HCT116 (cell line): ENCODE measurements around the gene HDDC3. TPM values are rescaled to one million over a fixed set of nuclear protein-coding genes. Genes with fewer than 3 reads are reported as not detected.

Experiments used
- ATAC-seq: fragments of 200-7000 bp; cut with Tn5 transposase; 2 replicates; pipeline ENCODE4 v1.9.1; 2020; ENCODE audit warnings: mild to moderate bottlenecking, moderate library complexity
- BruUV-seq: library from RNA; stranded (reverse); fragments of 400-500 nt; replicated peaks from 2 replicates; lab custom pipeline; 2021; lab: Mats Ljungman, UMichigan
- CTCF ChIA-PET: fragments of 300-600 bp; sonication (Branson Sonifier 250); formaldehyde crosslinking; loops from one replicate; lab custom pipeline; 2021; ENCODE audit warnings: antibody characterized with exemption; lab: Charles Lee
- POLR2A ChIA-PET: fragments of 300-600, 350-600 bp; sonication (Branson Sonifier 250); formaldehyde crosslinking; loops from one replicate; lab custom pipeline; 2021; ENCODE audit warnings: antibody characterized with exemption; lab: Charles Lee
- RAD21 ChIA-PET, 2 experiments: fragments of 300-600 bp; sonication (Branson Sonifier 250); formaldehyde crosslinking; loops; one replicate each; lab custom pipeline; 2023; ENCODE audit warnings: low total read pairs in 2 of 2; ENCODE audit not compliant: uncharacterized antibody in 2 of 2, unreplicated experiment in 2 of 2, low non-redundant PET in 1 of 2; lab: Charles Lee
- DNase-seq: peaks from one replicate; pipeline ENCODE4 v3.0.0-alpha.2; 2010; ENCODE audit warnings: low read depth, low spot score
- H2AFZ ChIP-seq: fragments of 200-600 bp; shearing (Covaris generic), sonication (generic); 2 replicates; pipeline ENCODE4 v1.6.1; 2017; ENCODE audit warnings: low read depth, mixed run types, mixed read lengths, antibody characterized with exemption, low read length; ENCODE audit not compliant: poor library complexity, severe bottlenecking
- H3K27ac ChIP-seq: 2 replicates; pipeline ENCODE4 v1.5.1; 2012; ENCODE audit warnings: low read depth, low read length
- H3K27me3 ChIP-seq: fragments of 200-600 bp; sonication (generic); 2 replicates; pipeline ENCODE4 v1.6.1; 2016; ENCODE audit warnings: mixed run types, low read length, mixed read lengths; ENCODE audit not compliant: insufficient read depth
- H3K36me3 ChIP-seq, 2 experiments: fragments of 200-500 bp in 1 of 2; fragments of 200-600 bp in 1 of 2; sonication (Bioruptor generic) in 1 of 2; sonication (generic) in 1 of 2; 2 replicates each; pipeline versions ENCODE4 v1.5.1 to v1.6.1; 2014 to 2016; ENCODE audit warnings: low read length in 2 of 2, inconsistent platforms in 1 of 2, mixed read lengths in 1 of 2, mixed run types in 1 of 2; ENCODE audit not compliant: insufficient read depth in 2 of 2, control insufficient read depth in 1 of 2
- H3K4me1 ChIP-seq, 2 experiments: fragments of 200-600 bp in 1 of 2; sonication (generic) in 1 of 2; 2 replicates each; pipeline versions ENCODE4 v1.5.1 to v1.6.1; 2012 to 2017; ENCODE audit warnings: low read length in 2 of 2, inconsistent platforms in 1 of 2, mild to moderate bottlenecking in 1 of 2, mixed read lengths in 1 of 2, mixed run types in 1 of 2, moderate library complexity in 1 of 2; ENCODE audit not compliant: insufficient read depth in 2 of 2, control insufficient read depth in 1 of 2
- H3K4me2 ChIP-seq: fragments of 200-600 bp; sonication (generic); 2 replicates; pipeline ENCODE4 v1.6.1; 2017; ENCODE audit warnings: mixed run types, low read length, mixed read lengths
- H3K4me3 ChIP-seq, 2 experiments: fragments of 200-600 bp in 1 of 2; sonication (generic) in 1 of 2; replicated peaks in 1 of 2; 2 replicates each; pipeline ENCODE4 v1.5.1; 2011 to 2016; ENCODE audit warnings: low read length in 2 of 2, control low read depth in 1 of 2, low read depth in 1 of 2, mild to moderate bottlenecking in 1 of 2, mixed read lengths in 1 of 2, mixed run types in 1 of 2
- H3K79me2 ChIP-seq: fragments of 200-600 bp; sonication (generic); 2 replicates; pipeline ENCODE4 v1.6.1; 2017; ENCODE audit warnings: mild to moderate bottlenecking, mixed run types, low read length, moderate library complexity, mixed read lengths; ENCODE audit not compliant: insufficient read depth
- H3K9ac ChIP-seq: fragments of 200-600 bp; sonication (generic); 2 replicates; pipeline ENCODE4 v1.6.1; 2016; ENCODE audit warnings: low read length, mixed read lengths
- H3K9me2 ChIP-seq: fragments of 200-600 bp; sonication (generic), shearing (Covaris generic); 2 replicates; pipeline ENCODE4 v1.6.1; 2017; ENCODE audit warnings: mixed run types, mild to moderate bottlenecking, moderate library complexity; ENCODE audit not compliant: insufficient read depth
- H3K9me3 ChIP-seq, 2 experiments: fragments of 200-500 bp in 1 of 2; fragments of 200-600 bp in 1 of 2; sonication (Bioruptor generic) in 1 of 2; sonication (generic) in 1 of 2; 2 replicates each; pipeline ENCODE4 v1.6.1; 2014 to 2017; ENCODE audit warnings: low read length in 2 of 2, mixed read lengths in 2 of 2, inconsistent platforms in 1 of 2, low read depth in 1 of 2, mild to moderate bottlenecking in 1 of 2, mixed run types in 1 of 2, moderate library complexity in 1 of 2; ENCODE audit not compliant: control insufficient read depth in 1 of 2, insufficient read depth in 1 of 2
- H4K20me1 ChIP-seq: fragments of 200-600 bp; sonication (generic), shearing (Covaris generic); 2 replicates; pipeline ENCODE4 v1.6.1; 2017; ENCODE audit warnings: mixed run types, mild to moderate bottlenecking, moderate library complexity; ENCODE audit not compliant: insufficient read depth
- CBX3 ChIP-seq: IDR thresholded peaks from 2 replicates; pipeline ENCODE4 v1.6.1; 2012; ENCODE audit warnings: low read depth
- CEBPB ChIP-seq: IDR thresholded peaks from 2 replicates; pipeline ENCODE4 v1.6.1; 2012; ENCODE audit warnings: low read depth
- FOSL1 ChIP-seq: IDR thresholded peaks from 2 replicates; pipeline ENCODE4 v1.6.1; 2012; ENCODE audit warnings: low read depth
- JUND ChIP-seq: IDR thresholded peaks from 2 replicates; pipeline ENCODE4 v1.6.1; 2012
- POLR2A ChIP-seq: IDR thresholded peaks from 2 replicates; pipeline ENCODE4 v1.7.0; 2011; ENCODE audit warnings: borderline replicate concordance; ENCODE audit not compliant: insufficient read depth, insufficient read length; ENCODE audit errors: extremely low read depth
- POLR2AphosphoS5 ChIP-seq: IDR thresholded peaks from 2 replicates; pipeline ENCODE4 v1.6.1; 2011; ENCODE audit warnings: mild to moderate bottlenecking, low read depth, low read length, moderate library complexity
- SIN3A ChIP-seq: IDR thresholded peaks from 2 replicates; pipeline ENCODE4 v1.6.1; 2012; ENCODE audit warnings: low read depth
- SP1 ChIP-seq: IDR thresholded peaks from 2 replicates; pipeline ENCODE4 v1.6.1; 2012; ENCODE audit warnings: low read depth
- SRF ChIP-seq: IDR thresholded peaks from 2 replicates; pipeline ENCODE4 v1.6.1; 2012; ENCODE audit warnings: low read depth
- TCF7L2 ChIP-seq: IDR thresholded peaks from 2 replicates; pipeline ENCODE4 v1.7.0; 2011; ENCODE audit warnings: borderline replicate concordance, inconsistent platforms; ENCODE audit not compliant: insufficient read depth, insufficient read length; ENCODE audit errors: extremely low read depth
- ZFX ChIP-seq: fragments of 450-650 bp; IDR thresholded peaks from 2 replicates; pipeline ENCODE4 v1.6.1; 2017
- ZNF274 ChIP-seq: fragments of 200-500 bp; sonication (Bioruptor generic); IDR thresholded peaks from 2 replicates; pipeline ENCODE4 v1.6.1; 2014; ENCODE audit warnings: mild to moderate bottlenecking, low read depth, low read length, inconsistent platforms
- intact Hi-C: fragments of 100-400 bp; cut with micrococcal nuclease; formaldehyde crosslinking; loops from 2 replicates; pipeline ENCODE4 v1.10.0; 2022
- total RNA-seq: library from RNA; stranded (reverse); gene quantifications from one replicate; pipeline ENCODE4 v1.2.1, GENCODE V29; 2021; ENCODE audit not compliant: unreplicated experiment
- TF ChIP-seq, protein P1 (sequence below): IDR thresholded peaks from 2 replicates; pipeline ENCODE4 v1.6.1; 2012
- TF ChIP-seq, protein P2 (sequence below): IDR thresholded peaks from 2 replicates; pipeline ENCODE4 v1.6.1; 2012
- TF ChIP-seq, protein P3 (sequence below): IDR thresholded peaks from 2 replicates; pipeline ENCODE4 v1.6.1; 2011; ENCODE audit warnings: mild to moderate bottlenecking, low read length, moderate library complexity; ENCODE audit not compliant: insufficient replicate concordance; ENCODE audit errors: extremely low read depth

Gene HDDC3
- total RNA-seq, 1 experiment from 2014 or later, result 20.4 TPM

GRCh38 chr15:90932660-90932991 lies 277 bp upstream of the HDDC3 start (continued):
- TF ChIP-seq SP1, result no peak
- no peak for TF ChIP-seq CBX3
- TF ChIP-seq ZFX, result no peak; the same call in none of the 2 replicates
- no peak for TF ChIP-seq JUND
- TF ChIP-seq ZNF274, result no peak
- TF ChIP-seq, protein P1, sequence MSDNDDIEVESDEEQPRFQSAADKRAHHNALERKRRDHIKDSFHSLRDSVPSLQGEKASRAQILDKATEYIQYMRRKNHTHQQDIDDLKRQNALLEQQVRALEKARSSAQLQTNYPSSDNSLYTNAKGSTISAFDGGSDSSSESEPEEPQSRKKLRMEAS, result no peak
- TF ChIP-seq SIN3A, result no peak
- TF ChIP-seq, protein P2, sequence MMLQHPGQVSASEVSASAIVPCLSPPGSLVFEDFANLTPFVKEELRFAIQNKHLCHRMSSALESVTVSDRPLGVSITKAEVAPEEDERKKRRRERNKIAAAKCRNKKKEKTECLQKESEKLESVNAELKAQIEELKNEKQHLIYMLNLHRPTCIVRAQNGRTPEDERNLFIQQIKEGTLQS, result no peak
- no peak for TF ChIP-seq SRF
- no peak for TF ChIP-seq FOSL1
- no peak for TF ChIP-seq POLR2A
- TF ChIP-seq, protein P3, sequence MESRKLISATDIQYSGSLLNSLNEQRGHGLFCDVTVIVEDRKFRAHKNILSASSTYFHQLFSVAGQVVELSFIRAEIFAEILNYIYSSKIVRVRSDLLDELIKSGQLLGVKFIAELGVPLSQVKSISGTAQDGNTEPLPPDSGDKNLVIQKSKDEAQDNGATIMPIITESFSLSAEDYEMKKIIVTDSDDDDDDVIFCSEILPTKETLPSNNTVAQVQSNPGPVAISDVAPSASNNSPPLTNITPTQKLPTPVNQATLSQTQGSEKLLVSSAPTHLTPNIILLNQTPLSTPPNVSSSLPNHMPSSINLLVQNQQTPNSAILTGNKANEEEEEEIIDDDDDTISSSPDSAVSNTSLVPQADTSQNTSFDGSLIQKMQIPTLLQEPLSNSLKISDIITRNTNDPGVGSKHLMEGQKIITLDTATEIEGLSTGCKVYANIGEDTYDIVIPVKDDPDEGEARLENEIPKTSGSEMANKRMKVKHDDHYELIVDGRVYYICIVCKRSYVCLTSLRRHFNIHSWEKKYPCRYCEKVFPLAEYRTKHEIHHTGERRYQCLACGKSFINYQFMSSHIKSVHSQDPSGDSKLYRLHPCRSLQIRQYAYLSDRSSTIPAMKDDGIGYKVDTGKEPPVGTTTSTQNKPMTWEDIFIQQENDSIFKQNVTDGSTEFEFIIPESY, result no peak
- TF ChIP-seq POLR2AphosphoS5, result no peak

DNA sequence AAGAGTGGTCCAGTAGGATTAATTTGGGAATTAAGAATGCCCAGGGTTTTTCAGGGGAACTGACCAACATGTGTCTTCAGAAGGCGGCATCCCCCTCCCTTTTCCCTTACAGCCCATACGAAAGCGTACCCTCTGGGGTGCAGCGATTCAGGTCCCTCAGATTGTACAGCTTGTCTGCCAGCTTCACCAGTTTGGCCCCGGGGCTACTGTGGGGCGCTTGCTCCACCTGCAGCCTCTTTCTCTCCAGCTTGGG lies 848 bp downstream of the HDDC3 start:
- no peak for ATAC-seq
- no TSS peak for BruUV-seq
- DNase-seq, result no peak
- no peaks in the 10 kb centered on the region for H3K9me3 ChIP-seq
- peaks cover 18% of the 10 kb centered on the region; the same call in 1 of the 2 replicates for H3K79me2 ChIP-seq
- no peaks in the 10 kb centered on the region for H3K27me3 ChIP-seq
- H3K9ac ChIP-seq, result peak overlapping the region; percentile 67
- H3K4me3 ChIP-seq, result peak overlapping the region; percentile 92 to 93
- intact Hi-C loops, result loop anchor here (1.0 to 5.0 kb wide), 2 partner anchors 101 to 340 kb away; no protein-coding TSS in a partner anchor
- POLR2A ChIA-PET, result interaction anchor here (0.5 to 2.4 kb wide), 10 partner anchors 8 to 611 kb away, joined by 3 to 7 read pairs (median 4); partner anchors contain the start of genes MAN2A2, PRC1 and RCCD1
- H2AFZ ChIP-seq, result no peak overlapping the region
- H3K36me3 ChIP-seq, result no peaks in the 10 kb centered on the region; a peak in 1 of 4 replicates
- peaks cover 20 to 51% of the 10 kb centered on the region in 2 experiments; a peak in 3 of 4 replicates for H3K4me1 ChIP-seq
- TF ChIP-seq FOSL1, result no peak
- no peak for TF ChIP-seq ZFX
- no peak for TF ChIP-seq SIN3A
- TF ChIP-seq, protein P1, result no peak
- TF ChIP-seq TCF7L2, result no peak
- TF ChIP-seq CEBPB, result no peak
- no peak for TF ChIP-seq JUND
- RAD21 ChIA-PET, result interaction anchor here in 1 of 2 experiments (1.0 to 1.6 kb wide), 3 partner anchors 46 to 340 kb away, joined by 3 to 4 read pairs (median 4); no protein-coding TSS in a partner anchor
- H3K27ac ChIP-seq, result peak overlapping the region; percentile 78
- CTCF ChIA-PET, result interaction anchor here (0.5 to 6.9 kb wide), 20 partner anchors 8 to 638 kb away, joined by 3 to 70 read pairs (median 7); partner anchors contain the start of genes MAN2A2, PRC1 and RCCD1
- H3K9me2 ChIP-seq, result no peaks in the 10 kb centered on the region
- no peaks in the 10 kb centered on the region for H4K20me1 ChIP-seq
- peak overlapping the region; percentile 99 for H3K4me2 ChIP-seq
